Activated CD8-positive, alpha-beta memory T cell treated with anti-CD3 and anti-CD28 coated beads for 48 hours (primary cell): Measurements from ENCODE around the gene FRZB.
"Not testable (repeated sequence)": the region's sequence is repeated elsewhere in the genome, so short reads cannot be mapped to it uniquely, and the experiment has no call there.

ENCODE experiments used
- DNase-seq, 3 experiments: peaks; one replicate each; pipeline ENCODE4 v3.0.0-alpha.2; 2020; ENCODE audit warnings: low read depth in 2 of 3, low spot score in 2 of 3

Gene FRZB

GRCh38 chr2:182890773-182891378, 24.4 kb upstream of the FRZB start:
- DNase-seq = no peak

DNA sequence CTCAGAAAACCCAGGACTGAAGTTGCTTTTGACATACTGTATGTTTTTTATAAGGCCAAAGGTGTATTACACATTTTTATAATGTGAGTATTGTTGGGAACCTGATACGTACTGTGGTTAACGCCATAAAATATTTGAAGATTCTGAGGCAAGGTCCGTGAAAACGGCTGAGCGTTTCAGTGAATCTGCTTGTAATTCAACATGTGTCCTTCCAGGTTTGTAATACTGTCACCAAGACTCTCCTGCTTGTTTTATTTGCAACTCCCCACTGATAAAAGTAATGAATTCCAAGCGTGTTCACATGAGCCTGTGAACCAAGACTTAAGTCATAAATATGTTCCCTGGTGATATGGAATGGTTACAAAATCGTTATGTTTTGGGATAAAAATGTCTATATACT, 23.9 kb upstream of the FRZB start:
- no peak for DNase-seq

- DNase-seq = no peak
Measured at GRCh38 chr2:182887753-182888415, 21.4 kb upstream of the FRZB start.

DNA sequence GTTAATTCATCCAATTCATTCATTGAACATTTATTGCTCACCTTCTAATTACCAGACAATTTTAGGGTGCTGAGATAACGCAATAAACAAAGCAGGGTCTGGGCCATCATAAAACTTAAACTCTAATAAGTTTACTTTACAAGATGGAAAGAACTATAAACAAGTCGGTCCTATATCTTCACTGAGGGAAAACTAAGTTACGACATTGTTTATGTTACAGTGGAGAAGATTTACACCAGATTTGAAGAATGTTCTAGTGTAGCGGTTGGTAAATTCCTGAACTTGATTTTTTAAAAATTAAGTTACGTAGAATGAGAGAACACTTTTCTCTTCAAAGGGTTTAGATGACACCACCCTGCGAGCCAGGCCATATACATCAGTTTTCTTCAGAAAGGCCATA, 20.7 kb upstream of the FRZB start:
- DNase-seq = no peak

DNA sequence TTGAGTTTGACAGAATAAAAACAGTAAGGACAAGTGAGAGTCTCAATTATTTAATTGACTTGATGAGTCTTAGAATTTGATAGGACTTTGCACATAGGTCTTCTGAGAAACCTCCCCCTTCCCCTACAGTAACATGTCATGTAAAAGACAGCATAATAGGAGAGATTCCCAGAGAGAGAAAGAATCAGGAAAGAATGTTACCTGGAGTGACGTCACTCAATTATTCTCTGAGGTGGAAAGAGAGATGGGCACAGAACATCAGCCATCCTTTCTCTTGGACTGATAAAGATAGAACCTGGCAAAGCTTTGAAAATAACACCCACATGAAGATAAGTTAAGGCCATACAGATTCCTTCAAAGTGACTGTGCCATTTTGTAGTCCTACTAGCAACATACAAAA, 19.3 kb upstream of the FRZB start:
- DNase-seq = no peak

- no peak for DNase-seq
Measured at GRCh38 chr2:182883451-182883850, 17.0 kb upstream of the FRZB start.

- DNase-seq = not testable (repeated sequence)
Measured at GRCh38 chr2:182880100-182880499, 13.7 kb upstream of the FRZB start.

GRCh38 chr2:182876653-182877052, 10.2 kb upstream of the FRZB start:
- DNase-seq = not testable (repeated sequence)

GRCh38 chr2:182870227-182870626, 3.8 kb upstream of the FRZB start:
- DNase-seq = no peak

GRCh38 chr2:182868054-182868796, 1.8 kb upstream of the FRZB start:
- DNase-seq = no peak

DNA sequence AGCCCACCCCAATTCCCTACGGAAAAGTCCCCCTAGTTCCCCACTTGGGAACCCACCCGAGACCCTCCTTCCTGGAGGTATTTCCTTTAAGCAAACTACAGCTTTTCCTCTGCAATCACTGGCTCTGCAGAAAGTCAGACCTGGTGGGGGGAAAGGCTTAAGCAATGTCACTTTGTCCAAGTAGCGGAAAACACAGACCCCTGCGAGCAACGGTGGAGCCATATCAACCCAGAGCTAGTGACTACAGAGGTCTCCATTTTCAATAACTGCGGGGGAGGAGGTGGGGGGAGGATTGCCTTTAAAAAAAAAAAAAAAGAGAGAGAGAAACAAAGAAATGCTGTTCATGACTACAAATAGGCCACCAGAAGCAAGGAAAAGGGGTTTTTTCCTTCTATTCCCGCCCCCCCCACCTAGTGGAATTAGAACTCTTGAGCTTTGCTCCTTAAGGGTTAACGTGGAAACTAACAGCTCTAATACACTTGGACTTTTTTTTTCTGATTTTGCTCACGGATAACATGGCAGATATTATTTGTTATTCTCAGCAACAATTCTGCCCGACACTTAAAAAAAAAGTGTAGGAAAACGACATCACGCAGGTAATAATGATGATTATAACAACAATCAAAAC, 1.1 kb upstream of the FRZB start:
- no peak for DNase-seq

GRCh38 chr2:182866095-182866460, 359 bp downstream of the FRZB start:
- no peak for DNase-seq

DNA sequence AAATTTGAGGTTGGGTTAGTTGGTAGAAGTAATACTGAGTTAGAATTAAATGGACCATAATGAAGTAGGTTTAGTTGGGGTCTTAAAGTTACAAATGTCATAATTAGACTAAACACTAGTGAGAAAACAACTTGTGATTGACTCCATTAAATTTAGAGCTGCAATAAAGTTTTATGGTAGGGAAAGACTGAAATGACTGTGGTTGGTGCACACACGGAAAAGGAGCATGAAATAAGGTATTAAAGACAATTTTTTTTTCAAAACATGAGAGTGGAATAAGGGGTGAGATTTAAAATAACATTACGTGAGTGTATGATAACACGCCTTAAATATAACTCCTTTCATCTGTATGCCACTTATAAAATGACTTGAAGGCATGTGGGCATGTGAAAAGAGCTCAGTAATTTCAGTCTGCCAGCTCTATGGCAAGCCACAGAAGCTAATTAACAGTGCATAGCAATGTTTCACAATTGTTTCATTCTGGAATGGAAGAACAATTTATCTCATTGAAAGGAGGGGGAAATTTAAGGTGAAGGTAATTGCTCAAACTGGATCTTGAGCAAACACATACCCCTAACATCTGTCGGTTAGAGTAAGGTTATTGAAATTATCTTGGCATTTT, 1.4 kb downstream of the FRZB start:
- no peak for DNase-seq

DNA sequence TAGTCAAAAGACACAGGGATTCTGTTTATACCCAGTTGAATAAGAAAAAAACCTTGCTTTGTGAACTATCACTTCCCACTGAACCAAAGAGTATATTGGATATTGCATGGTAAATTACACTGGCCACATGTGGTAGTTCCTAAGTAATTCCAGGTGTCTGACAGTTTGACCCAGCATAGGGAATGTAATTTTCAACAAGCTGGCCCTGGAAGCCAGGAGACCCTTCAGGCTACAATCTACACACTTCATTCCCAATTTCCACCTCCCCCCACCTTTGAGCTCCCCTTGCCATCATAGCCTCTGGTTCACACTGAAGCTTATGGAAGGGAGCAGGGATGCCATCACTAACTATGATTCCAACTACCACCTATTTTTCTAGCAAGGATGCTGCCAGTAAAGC, 2.8 kb downstream of the FRZB start:
- no peak for DNase-seq

DNA sequence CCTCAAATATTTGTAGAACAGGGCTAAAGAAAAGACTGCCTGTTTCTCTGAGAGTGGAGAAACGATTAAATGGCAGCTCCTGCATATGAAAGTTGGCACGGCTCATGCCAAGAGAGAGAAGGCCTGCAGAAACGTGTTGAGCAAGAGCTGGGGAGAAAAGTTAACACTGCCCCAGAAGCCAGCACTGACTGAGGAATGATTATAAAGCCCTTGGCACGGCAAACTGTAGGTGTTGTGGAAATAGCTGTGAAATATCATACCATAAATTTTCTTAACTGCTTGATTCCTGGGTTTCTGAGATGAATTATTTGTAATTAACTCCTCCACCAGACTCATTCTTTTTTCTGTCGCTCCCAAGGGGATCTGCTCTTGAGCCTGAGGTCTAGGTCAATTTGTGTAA, 4.3 kb downstream of the FRZB start:
- no peak for DNase-seq

- no peak for DNase-seq
Measured at GRCh38 chr2:182860858-182861257, 5.6 kb downstream of the FRZB start.

DNA sequence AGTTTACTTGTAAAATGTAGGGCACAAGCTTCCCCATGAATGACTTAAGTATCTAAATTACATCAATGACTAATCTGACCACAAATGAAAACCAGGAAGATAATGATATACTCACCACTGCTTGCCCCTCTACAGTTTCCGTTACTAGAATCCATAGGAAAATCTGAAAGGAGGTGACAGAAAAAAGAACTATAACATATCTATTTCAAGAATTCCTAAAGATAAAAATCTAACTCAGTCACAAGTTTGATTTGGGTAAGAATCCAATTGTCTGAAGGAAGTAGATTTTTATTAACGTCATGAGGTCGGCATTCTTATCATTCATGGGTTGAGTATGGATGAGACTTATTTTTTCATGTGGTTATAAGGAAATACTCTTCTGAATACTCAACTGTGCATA, 7.8 kb downstream of the FRZB start:
- no peak for DNase-seq

DNA sequence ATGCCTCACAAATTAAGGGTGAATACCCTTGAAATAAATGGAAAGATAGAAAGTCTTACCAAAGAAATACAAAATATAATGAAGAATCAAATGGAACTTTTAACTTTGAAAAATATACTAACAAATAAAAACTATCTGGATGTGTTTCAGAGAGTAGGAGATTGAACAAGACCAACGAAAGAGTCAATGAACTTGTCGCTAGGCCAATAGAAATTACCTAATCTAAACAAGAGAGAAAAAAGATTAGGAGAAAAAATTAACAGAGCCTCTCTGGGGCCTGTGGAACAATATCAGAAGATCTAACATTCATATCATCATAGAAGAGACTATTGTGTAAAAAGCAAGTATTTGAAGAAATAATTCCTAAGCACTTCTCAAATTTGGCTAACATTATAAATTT, 11.1 kb downstream of the FRZB start:
- DNase-seq = no peak

DNA sequence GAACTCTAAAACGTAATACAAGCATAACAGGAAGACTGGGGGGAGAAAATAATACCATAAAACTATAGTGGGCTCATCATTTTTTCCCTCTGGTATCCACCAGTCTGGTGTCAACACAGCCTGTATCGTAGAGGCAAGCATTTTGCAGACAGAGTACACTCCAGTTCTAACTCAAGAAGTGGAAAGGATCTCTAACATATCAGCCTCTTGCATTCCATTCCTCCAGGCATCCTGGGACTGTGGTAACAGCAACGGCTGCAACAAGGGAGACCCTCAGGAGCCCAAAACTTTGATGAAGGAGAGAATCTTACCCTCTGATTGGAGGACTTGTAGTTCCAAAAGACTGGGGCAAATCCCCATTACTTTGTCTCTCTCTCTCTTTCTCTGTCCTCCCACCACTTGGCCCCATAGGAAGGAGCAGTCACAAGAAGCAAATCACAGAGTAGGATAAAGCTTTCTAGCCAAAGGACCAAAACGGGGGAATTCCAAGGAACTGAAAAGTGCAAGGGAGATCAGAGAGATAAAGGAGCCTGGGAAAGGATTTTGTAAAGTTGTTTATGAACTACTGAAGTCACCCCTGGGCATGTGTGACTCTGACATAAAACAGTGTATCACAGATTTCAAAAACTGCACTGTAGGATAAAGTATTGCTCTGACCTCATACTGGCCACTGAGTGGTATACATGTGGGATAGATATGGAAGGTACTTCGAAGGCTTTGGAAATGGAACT, 11.9 kb downstream of the FRZB start:
- no peak for DNase-seq

GRCh38 chr2:182852801-182853200, 13.6 kb downstream of the FRZB start:
- no peak for DNase-seq

DNA sequence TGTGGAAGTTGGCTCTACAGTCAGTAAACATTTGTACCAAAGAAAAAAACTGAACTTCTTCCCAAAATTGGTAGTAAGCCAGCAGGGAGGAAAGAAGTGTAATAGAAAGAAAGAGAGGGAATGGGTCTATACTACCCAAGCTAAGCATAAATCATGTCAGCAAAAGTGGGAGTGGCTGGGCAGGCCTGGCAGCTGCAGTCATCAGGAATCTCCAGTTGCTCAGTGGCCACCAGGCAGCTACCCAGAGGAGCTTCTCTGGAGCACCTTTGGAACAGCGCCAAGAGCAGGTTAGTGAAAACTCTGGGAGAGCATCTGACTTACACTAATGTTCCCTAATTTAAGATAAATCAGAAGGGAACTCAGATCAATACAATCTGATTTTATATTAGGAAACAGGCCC, 14.3 kb downstream of the FRZB start:
- DNase-seq = no peak
